HepG2 (cell line): Measurements from ENCODE around the gene SLC25A45. TPM values are rescaled to one million over a fixed set of nuclear protein-coding genes. Genes with fewer than 3 reads are reported as not detected.
A peak's percentile ranks its signal among the peaks of the same experiment; 100 is the strongest.

Experiments used
- HMGA1 ChIP-seq: sonication (generic); formaldehyde crosslinking; conservative IDR thresholded peaks from 2 replicates; pipeline ENCODE4 v1.4.0; 2020; ENCODE audit warnings: missing genetic modification reagents
- IRF9 ChIP-seq: sonication (generic); formaldehyde crosslinking; IDR thresholded peaks from 2 replicates; pipeline ENCODE4 v1.8.0; 2022; ENCODE audit warnings: missing genetic modification reagents, mild to moderate bottlenecking, borderline replicate concordance
- KDM2A ChIP-seq: sonication (generic); formaldehyde crosslinking; IDR thresholded peaks from 2 replicates; pipeline ENCODE4 v1.4.0; 2020; ENCODE audit warnings: low read depth, missing genetic modification reagents, borderline replicate concordance
- KDM3A ChIP-seq: IDR thresholded peaks from 2 replicates; pipeline ENCODE4 v1.6.1; 2018; ENCODE audit warnings: low read depth, missing compliant biosample characterization
- NBN ChIP-seq: fragments of 450-650 bp; conservative IDR thresholded peaks from 2 replicates; pipeline ENCODE4 v1.6.1; 2017
- RARA ChIP-seq: IDR thresholded peaks from 2 replicates; pipeline ENCODE4 v1.6.1; 2016; ENCODE audit warnings: missing genetic modification reagents, missing compliant biosample characterization
- REST ChIP-seq, 2 experiments: IDR thresholded peaks; 2 replicates each; pipeline ENCODE4 v1.6.1; 2011 to 2012; ENCODE audit warnings: low read length in 2 of 2, borderline replicate concordance in 1 of 2, low read depth in 1 of 2, mild to moderate bottlenecking in 1 of 2, moderate library complexity in 1 of 2
- TAF1 ChIP-seq: sonication (generic); formaldehyde crosslinking; IDR thresholded peaks from 2 replicates; pipeline ENCODE4 v1.4.0; 2020; ENCODE audit warnings: missing genetic modification reagents
- ZEB1 ChIP-seq: IDR thresholded peaks from 2 replicates; pipeline ENCODE4 v1.6.1; 2012; ENCODE audit warnings: mild to moderate bottlenecking, low read depth, inconsistent platforms; ENCODE audit not compliant: insufficient replicate concordance
- ZHX2 ChIP-seq, 2 experiments: sonication (generic) in 1 of 2; formaldehyde crosslinking in 1 of 2; IDR thresholded peaks; 2 replicates each; pipeline versions ENCODE4 v1.6.1 to v1.9.0; 2014 to 2022; ENCODE audit warnings: antibody characterized with exemption in 1 of 2, borderline replicate concordance in 1 of 2, inconsistent platforms in 1 of 2, low read depth in 1 of 2, missing genetic modification reagents in 1 of 2
- ZNF17 ChIP-seq: sonication (generic); formaldehyde crosslinking; IDR thresholded peaks from 2 replicates; pipeline ENCODE4 v1.5.0; 2020; ENCODE audit warnings: mild to moderate bottlenecking, missing genetic modification reagents
- ZNF761 ChIP-seq: sonication (generic); formaldehyde crosslinking; conservative IDR thresholded peaks from 2 replicates; pipeline ENCODE4 v1.4.0; 2020; ENCODE audit warnings: mild to moderate bottlenecking, missing genetic modification reagents
- polyA plus RNA-seq, 8 experiments: library from polyadenylated mRNA; depleted of rRNA in 3 of 8; stranded (reverse) in 7 of 8; unstranded in 1 of 8; fragments of >200 nt; fragmentation: Illumina TruSeq in 4 of 8; extraction: Trizol in 4 of 8; gene quantifications; 2 replicates each; pipeline versions ENCODE4 v1.2.1 to v1.2.3, GENCODE V29; 2011 to 2016; ENCODE audit warnings: low read depth in 4 of 8, missing spikeins in 1 of 8, mixed read lengths in 1 of 8; ENCODE audit not compliant: insufficient read depth in 1 of 8
- total RNA-seq, 5 experiments: library from RNA; depleted of rRNA; stranded (reverse); fragments of >200 nt; fragmentation: Illumina TruSeq; extraction: Trizol; gene quantifications; 2 replicates each; pipeline ENCODE4 v1.2.3, GENCODE V29; 2016; ENCODE audit warnings: low read depth in 1 of 5

SLC25A45 gene
- total and polyA plus RNA-seq, 2 of the 13 experiments (the other 11 are each of a cell fraction or from before 2014, with no cell fraction given) = 1.2 to 3.4 TPM

GRCh38 chr11:65382033-65382803, at the start of gene SLC25A45 (continued):
- 0 out of 2 replicates have a peak, but pooled peaks have one; percentile 38 for TF ChIP-seq ZHX2 (IDR thresholded peaks at IDR 0.05; ENCODE audit: low read depth)
- TF ChIP-seq ZHX2 (CRISPR knock-in tag; IDR thresholded peaks at IDR 0.05; ENCODE audit: borderline replicate concordance) = no peak
- TF ChIP-seq RARA (CRISPR knock-in tag) = peak; percentile 90
- TF ChIP-seq HMGA1 (CRISPR knock-in tag) = no peak
- no peak for TF ChIP-seq NBN
- 0 out of 2 replicates have a peak, but pooled peaks have one; percentile 52 for TF ChIP-seq ZNF17 (CRISPR knock-in tag)
- peak; percentile 62 for TF ChIP-seq ZEB1
- no peak; the same call in 1 of the 2 replicates for TF ChIP-seq IRF9 (CRISPR knock-in tag)
- peak; percentile 90 for TF ChIP-seq KDM3A (CRISPR knock-in tag)
- peak; percentile 92 for TF ChIP-seq ZNF761 (CRISPR knock-in tag)
- peak; percentile 86 for TF ChIP-seq KDM2A (CRISPR knock-in tag)
- TF ChIP-seq TAF1 = peak; percentile 70; the same call in 1 of the 2 replicates
- 0 out of 4 replicates have a peak, but pooled peaks of 1 of the 2 experiments have one; percentile 30 for TF ChIP-seq REST (IDR thresholded peaks at IDR 0.05; ENCODE audit: borderline replicate concordance in 1 of 2, low read depth in 1 of 2, low read length in 2 of 2)
